Measurements from ENCODE around the gene DHODH.
"Not testable (repeated sequence)": the region's sequence is repeated elsewhere in the genome, so short reads cannot be mapped to it uniquely, and the experiment has no call there.

Gene DHODH

DNA sequence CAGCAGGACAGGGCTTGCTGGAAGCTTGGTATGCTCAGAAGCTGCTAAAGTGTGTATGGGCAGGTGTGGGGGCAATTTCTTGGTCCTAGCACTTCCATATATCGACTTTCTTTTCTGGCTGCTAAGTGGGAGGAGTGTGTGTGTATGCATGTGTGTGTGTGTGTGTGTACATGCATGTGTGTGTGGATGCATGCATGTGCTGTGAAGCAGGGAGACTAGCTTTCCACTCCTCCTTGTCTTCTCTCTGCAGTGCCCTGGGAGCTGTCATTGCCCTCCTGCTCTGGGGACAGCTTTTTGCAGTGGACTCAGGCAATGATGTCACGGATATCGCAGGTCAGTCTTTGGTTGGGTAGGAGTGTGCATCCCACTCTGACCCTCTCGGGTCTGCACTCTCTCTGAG is 47.4 kb downstream of the DHODH start:
- TF ChIP-seq SUZ12 (IDR thresholded peaks at IDR 0.05; ENCODE audit: extremely low read depth, insufficient read depth, insufficient read length) (no peak), ZNF274 (IDR thresholded peaks at IDR 0.05; ENCODE audit: low read depth, low read length) (no peak), YY1 (IDR thresholded peaks at IDR 0.05; ENCODE audit: insufficient read depth, insufficient read length) (no peak)
- Histone ChIP-seq H3K9me3 (ENCODE audit: insufficient read depth, low read length) (no peaks in the 10 kb centered on the region), H3K27me3 (ENCODE audit: insufficient read depth, insufficient read length) (no peaks in the 10 kb centered on the region), H3K9ac (ENCODE audit: insufficient read length, low read depth) (no peak overlapping the region), H3K4me3 (ENCODE audit: insufficient read length, low read depth) (no peak overlapping the region), H3K36me3 (ENCODE audit: insufficient read depth, insufficient read length, low read length) (no peaks in the 10 kb centered on the region), H3K4me1 (ENCODE audit: insufficient read depth, insufficient read length) (peaks cover 2% of the 10 kb centered on the region)
- no peak for DNase-seq (ENCODE audit: low read depth, low spot score)

DNA sequence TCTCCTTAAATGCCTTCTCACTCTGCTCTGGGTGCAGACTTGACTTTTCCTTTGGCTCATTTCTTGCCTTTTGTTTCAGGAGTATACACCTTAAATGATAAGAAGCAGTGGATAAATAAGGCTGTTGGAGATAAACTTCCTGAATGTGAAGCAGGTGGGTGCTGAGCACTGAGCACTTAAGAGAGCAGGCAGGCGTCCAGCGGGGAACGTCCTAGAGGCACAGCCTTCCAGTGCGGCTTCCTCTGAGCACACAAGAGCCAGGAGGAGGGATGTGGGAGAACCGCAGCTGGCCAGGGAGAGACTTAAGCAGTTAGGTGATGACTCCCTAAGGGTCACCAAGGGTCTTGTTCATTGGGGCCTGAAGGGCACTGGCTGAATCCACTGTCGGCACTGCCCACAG is 48.8 kb downstream of the DHODH start:
- H3K9ac ChIP-seq (ENCODE audit: insufficient read length, low read depth); H3K27me3 ChIP-seq (ENCODE audit: insufficient read depth, insufficient read length): not testable (repeated sequence)

DNA sequence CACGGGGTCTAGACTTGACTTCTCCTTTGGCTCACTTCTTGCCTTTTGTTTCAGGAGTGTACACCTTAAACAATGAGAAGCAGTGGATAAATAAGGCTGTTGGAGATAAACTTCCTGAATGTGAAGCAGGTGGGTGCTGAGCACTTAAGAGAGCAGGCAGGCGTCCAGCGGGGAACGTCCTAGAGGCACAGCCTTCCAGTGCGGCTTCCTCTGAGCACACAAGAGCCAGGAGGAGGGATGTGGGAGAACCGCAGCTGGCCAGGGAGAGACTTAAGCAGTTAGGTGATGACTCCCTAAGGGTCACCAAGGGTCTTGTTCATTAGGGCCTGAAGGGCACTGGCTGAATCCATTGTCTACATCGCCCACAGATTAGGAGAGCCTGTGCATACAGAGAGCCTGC is 50.5 kb downstream of the DHODH start:
- not testable (repeated sequence) for H3K4me3 ChIP-seq (ENCODE audit: insufficient read length, low read depth); H3K36me3 ChIP-seq (ENCODE audit: insufficient read depth, insufficient read length, low read length); H3K4me1 ChIP-seq (ENCODE audit: insufficient read depth, insufficient read length); H3K9me3 ChIP-seq (ENCODE audit: insufficient read depth, low read length); H3K9ac ChIP-seq (ENCODE audit: insufficient read length, low read depth); DNase-seq (ENCODE audit: low read depth, low spot score); H3K27me3 ChIP-seq (ENCODE audit: insufficient read depth, insufficient read length)

More for the DNA sequence above, 48.8 kb downstream of the DHODH start:
- not testable (repeated sequence) for H3K9me3 ChIP-seq (ENCODE audit: insufficient read depth, low read length); H3K36me3 ChIP-seq (ENCODE audit: insufficient read depth, insufficient read length, low read length); H3K4me1 ChIP-seq (ENCODE audit: insufficient read depth, insufficient read length); H3K4me3 ChIP-seq (ENCODE audit: insufficient read length, low read depth); DNase-seq (ENCODE audit: low read depth, low spot score)

DNA sequence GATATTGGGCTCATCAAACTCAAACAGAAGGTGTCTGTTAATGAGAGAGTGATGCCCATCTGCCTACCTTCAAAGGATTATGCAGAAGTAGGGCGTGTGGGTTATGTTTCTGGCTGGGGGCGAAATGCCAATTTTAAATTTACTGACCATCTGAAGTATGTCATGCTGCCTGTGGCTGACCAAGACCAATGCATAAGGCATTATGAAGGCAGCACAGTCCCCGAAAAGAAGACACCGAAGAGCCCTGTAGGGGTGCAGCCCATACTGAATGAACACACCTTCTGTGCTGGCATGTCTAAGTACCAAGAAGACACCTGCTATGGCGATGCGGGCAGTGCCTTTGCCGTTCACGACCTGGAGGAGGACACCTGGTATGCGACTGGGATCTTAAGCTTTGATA is 51.9 kb downstream of the DHODH start:
- no peak for DNase-seq (ENCODE audit: low read depth, low spot score)
- TF ChIP-seq SUZ12 (IDR thresholded peaks at IDR 0.05; ENCODE audit: extremely low read depth, insufficient read depth, insufficient read length): no peak
- TF ChIP-seq ZNF274 (IDR thresholded peaks at IDR 0.05; ENCODE audit: low read depth, low read length): no peak
- no peak for TF ChIP-seq YY1 (IDR thresholded peaks at IDR 0.05; ENCODE audit: insufficient read depth, insufficient read length)
- Histone ChIP-seq H3K9ac (ENCODE audit: insufficient read length, low read depth) (no peak overlapping the region), H3K27me3 (ENCODE audit: insufficient read depth, insufficient read length) (no peaks in the 10 kb centered on the region), H3K36me3 (ENCODE audit: insufficient read depth, insufficient read length, low read length) (no peaks in the 10 kb centered on the region), H3K4me3 (ENCODE audit: insufficient read length, low read depth) (no peak overlapping the region), H3K4me1 (ENCODE audit: insufficient read depth, insufficient read length) (peaks cover 2% of the 10 kb centered on the region), H3K9me3 (ENCODE audit: insufficient read depth, low read length) (peaks cover 8% of the 10 kb centered on the region; the same call in 1 of the 2 replicates)

DNA sequence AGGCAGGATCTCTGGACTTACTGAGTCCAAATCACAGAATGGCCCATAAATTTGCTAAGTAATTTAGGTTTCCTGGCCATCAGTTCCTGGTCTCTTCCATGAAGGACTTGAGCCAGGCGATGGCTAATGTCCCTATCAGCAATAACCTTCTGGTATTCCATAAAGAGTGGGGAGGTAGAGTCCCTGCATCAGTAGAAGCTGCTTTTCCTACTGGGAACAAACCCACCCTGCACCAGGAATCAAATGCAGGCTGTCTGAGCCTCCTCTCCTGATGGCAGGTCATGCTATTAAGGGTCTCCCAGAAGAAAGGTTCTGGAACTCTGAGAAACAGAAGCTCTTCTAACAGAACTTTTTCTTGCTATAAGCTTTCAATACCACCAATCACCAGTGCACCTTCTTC is 53.0 kb downstream of the DHODH start:
- no peak overlapping the region for H3K9ac ChIP-seq (ENCODE audit: insufficient read length, low read depth)

DNA sequence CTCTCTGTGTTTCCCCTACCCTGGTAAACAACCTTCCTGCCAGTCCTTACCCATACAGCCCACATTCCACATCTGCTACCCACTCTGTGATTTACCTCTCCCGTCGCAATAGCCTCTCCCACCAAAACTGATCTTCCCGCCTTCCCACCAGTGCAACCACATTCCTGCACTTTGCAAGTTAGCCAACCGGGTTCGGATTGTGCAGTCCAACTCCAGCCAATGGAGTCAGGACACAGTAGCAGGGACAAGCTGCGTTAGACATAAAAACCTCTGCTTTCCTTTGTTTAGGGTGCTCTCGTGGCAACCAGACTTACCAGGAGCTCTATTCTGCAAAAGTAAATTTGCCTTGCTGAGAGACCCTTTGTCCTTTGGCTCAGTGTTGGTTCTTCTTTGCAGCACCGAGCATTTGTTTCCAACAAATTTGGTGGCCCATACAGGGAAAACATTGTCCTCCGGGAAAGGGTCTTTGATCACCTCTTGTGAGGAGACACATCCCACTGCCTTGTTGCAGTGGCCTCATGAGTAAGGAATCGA is 55.9 kb downstream of the DHODH start:
- Histone ChIP-seq H3K9me3 (ENCODE audit: insufficient read depth, low read length) (peaks cover 8% of the 10 kb centered on the region; the same call in 1 of the 2 replicates), H3K4me1 (ENCODE audit: insufficient read depth, insufficient read length) (no peaks in the 10 kb centered on the region), H3K36me3 (ENCODE audit: insufficient read depth, insufficient read length, low read length) (no peaks in the 10 kb centered on the region), H3K4me3 (ENCODE audit: insufficient read length, low read depth) (no peak overlapping the region), H3K27me3 (ENCODE audit: insufficient read depth, insufficient read length) (no peaks in the 10 kb centered on the region), H3K9ac (ENCODE audit: insufficient read length, low read depth) (no peak overlapping the region)
- no peak for DNase-seq (ENCODE audit: low read depth, low spot score)
- TF ChIP-seq ZNF274 (IDR thresholded peaks at IDR 0.05; ENCODE audit: low read depth, low read length): no peak
- no peak for TF ChIP-seq YY1 (IDR thresholded peaks at IDR 0.05; ENCODE audit: insufficient read depth, insufficient read length)
- no peak for TF ChIP-seq SUZ12 (IDR thresholded peaks at IDR 0.05; ENCODE audit: extremely low read depth, insufficient read depth, insufficient read length)

More for the DNA sequence above, 53.0 kb downstream of the DHODH start:
- Histone ChIP-seq H3K4me3 (ENCODE audit: insufficient read length, low read depth) (no peak overlapping the region), H3K27me3 (ENCODE audit: insufficient read depth, insufficient read length) (no peaks in the 10 kb centered on the region), H3K9me3 (ENCODE audit: insufficient read depth, low read length) (peaks cover 8% of the 10 kb centered on the region; the same call in 1 of the 2 replicates), H3K4me1 (ENCODE audit: insufficient read depth, insufficient read length) (peaks cover 2% of the 10 kb centered on the region), H3K36me3 (ENCODE audit: insufficient read depth, insufficient read length, low read length) (no peaks in the 10 kb centered on the region)
- DNase-seq (ENCODE audit: low read depth, low spot score): no peak
- no peak for TF ChIP-seq ZNF274 (IDR thresholded peaks at IDR 0.05; ENCODE audit: low read depth, low read length)
- TF ChIP-seq YY1 (IDR thresholded peaks at IDR 0.05; ENCODE audit: insufficient read depth, insufficient read length): no peak
- no peak for TF ChIP-seq SUZ12 (IDR thresholded peaks at IDR 0.05; ENCODE audit: extremely low read depth, insufficient read depth, insufficient read length)

DNA sequence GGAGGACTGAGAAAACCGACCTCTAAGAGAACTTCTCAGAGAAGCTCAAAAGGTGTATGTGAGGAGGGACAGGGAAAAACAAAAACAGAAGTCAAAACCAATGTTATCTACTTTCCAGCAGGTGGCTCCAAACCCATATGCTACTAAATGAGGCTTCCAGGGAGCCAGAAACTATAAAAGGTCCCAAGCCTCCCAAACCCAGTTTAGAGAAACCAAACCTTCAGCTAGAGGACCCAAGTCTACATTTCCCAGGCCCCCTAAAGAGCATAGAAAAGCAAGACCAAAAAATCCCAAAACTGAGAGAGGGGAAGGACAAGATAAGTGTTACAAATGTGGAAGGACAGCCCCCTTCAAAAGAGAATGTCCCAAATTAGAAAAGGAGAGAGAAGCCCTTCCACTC is 58.2 kb downstream of the DHODH start:
- H3K36me3 ChIP-seq (ENCODE audit: insufficient read depth, insufficient read length, low read length): no peaks in the 10 kb centered on the region
- H3K4me3 ChIP-seq (ENCODE audit: insufficient read length, low read depth): no peak overlapping the region
- H3K9ac ChIP-seq (ENCODE audit: insufficient read length, low read depth): no peak overlapping the region
- no peaks in the 10 kb centered on the region for H3K27me3 ChIP-seq (ENCODE audit: insufficient read depth, insufficient read length)
- DNase-seq (ENCODE audit: low read depth, low spot score): peak; percentile 27
- H3K4me1 ChIP-seq (ENCODE audit: insufficient read depth, insufficient read length): no peaks in the 10 kb centered on the region
- peaks cover 8% of the 10 kb centered on the region; the same call in 1 of the 2 replicates for H3K9me3 ChIP-seq (ENCODE audit: insufficient read depth, low read length)
- TF ChIP-seq SUZ12 (IDR thresholded peaks at IDR 0.05; ENCODE audit: extremely low read depth, insufficient read depth, insufficient read length) (no peak), YY1 (IDR thresholded peaks at IDR 0.05; ENCODE audit: insufficient read depth, insufficient read length) (no peak), ZNF274 (IDR thresholded peaks at IDR 0.05; ENCODE audit: low read depth, low read length) (no peak)

DNA sequence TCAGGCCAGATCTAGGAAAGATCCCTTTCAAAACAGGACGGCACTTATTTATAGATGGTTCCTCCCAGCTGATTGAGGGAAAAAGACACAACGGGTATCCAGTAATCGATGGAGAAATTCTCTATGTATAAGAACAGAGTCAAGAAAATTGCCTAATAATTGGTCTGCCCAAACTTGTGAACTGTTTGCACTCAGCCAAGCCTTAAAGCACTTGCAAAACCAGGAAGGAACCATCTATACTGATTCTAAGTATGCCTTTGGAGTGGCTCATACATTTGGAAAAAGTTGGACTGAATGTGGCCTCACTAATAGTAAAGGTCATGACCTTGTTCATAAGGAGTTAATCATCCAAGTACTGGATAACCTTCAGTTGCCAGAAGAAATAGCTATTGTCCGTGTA is 60.4 kb downstream of the DHODH start:
- H3K36me3 ChIP-seq (ENCODE audit: insufficient read depth, insufficient read length, low read length): no peaks in the 10 kb centered on the region

More for the DNA sequence above, 60.4 kb downstream of the DHODH start:
- H3K4me3 ChIP-seq (ENCODE audit: insufficient read length, low read depth): no peak overlapping the region
- no peaks in the 10 kb centered on the region for H3K27me3 ChIP-seq (ENCODE audit: insufficient read depth, insufficient read length)
- no peak overlapping the region for H3K9ac ChIP-seq (ENCODE audit: insufficient read length, low read depth)
- no peak for TF ChIP-seq ZNF274 (IDR thresholded peaks at IDR 0.05; ENCODE audit: low read depth, low read length)
- no peak for TF ChIP-seq SUZ12 (IDR thresholded peaks at IDR 0.05; ENCODE audit: extremely low read depth, insufficient read depth, insufficient read length)
- TF ChIP-seq YY1 (IDR thresholded peaks at IDR 0.05; ENCODE audit: insufficient read depth, insufficient read length): no peak
- peaks cover 23% of the 10 kb centered on the region; the same call in 1 of the 2 replicates for H3K9me3 ChIP-seq (ENCODE audit: insufficient read depth, low read length)
- no peaks in the 10 kb centered on the region for H3K4me1 ChIP-seq (ENCODE audit: insufficient read depth, insufficient read length)
- DNase-seq (ENCODE audit: low read depth, low spot score): no peak

Measured in NT2/D1 (cell line).